Stomach (tissue), 9 donors: ENCODE data around the gene RPUSD4. TPM values are rescaled to one million over a fixed set of nuclear protein-coding genes. Genes with fewer than 3 reads are reported as not detected.

Experiments used
- DNase-seq, 2 donors: peaks; one replicate each; pipeline versions ENCODE4 v3.0.0 to v3.0.0-alpha.2; 2013 to 2019
- H3K27ac ChIP-seq, 5 donors: fragments of 200-600 bp in 4 of 5; sonication (generic) in 4 of 5; one replicate each; pipeline ENCODE4 v1.5.1; 2013 to 2019; ENCODE audit warnings: mild to moderate bottlenecking in 1 of 5, moderate library complexity in 1 of 5
- H3K27me3 ChIP-seq, 3 donors: fragments of 200-600 bp; sonication (generic); one replicate each; pipeline ENCODE4 v1.5.1; 2017 to 2019; ENCODE audit warnings: mixed run types in 1 of 3
- H3K36me3 ChIP-seq, 4 donors: fragments of 200-600 bp; sonication (generic); 1 replicate in 3 of 4; 2 replicates in 1 of 4; pipeline ENCODE4 v1.5.1; 2016 to 2019
- H3K4me1 ChIP-seq, 4 donors: fragments of 200-600 bp; sonication (generic); one replicate each; pipeline ENCODE4 v1.5.1; 2016 to 2019
- H3K4me3 ChIP-seq, 4 donors: fragments of 200-600 bp; sonication (generic) in 3 of 4; one replicate each; pipeline ENCODE4 v1.5.1; 2016 to 2019; ENCODE audit warnings: mild to moderate bottlenecking in 1 of 4
- H3K9me3 ChIP-seq, 4 donors: fragments of 200-600 bp; sonication (generic); one replicate each; pipeline ENCODE4 v1.5.1; 2016 to 2019
- EP300 ChIP-seq: sonication (generic); formaldehyde crosslinking; IDR thresholded peaks from one replicate; pipeline ENCODE4 v1.6.1; 2017; ENCODE audit warnings: antibody characterized with exemption
- POLR2A ChIP-seq, 4 donors: fragments of 450-650 bp; IDR thresholded peaks; one replicate each; pipeline ENCODE4 v1.6.1; 2016; ENCODE audit warnings: antibody characterized with exemption in 4 of 4, control low read depth in 2 of 4, mild to moderate bottlenecking in 1 of 4, moderate library complexity in 1 of 4
- POLR2AphosphoS5 ChIP-seq, 3 donors: sonication (generic); formaldehyde crosslinking; IDR thresholded peaks; one replicate each; pipeline ENCODE4 v1.6.1; 2016; ENCODE audit warnings: antibody characterized with exemption in 3 of 3
- WGBS, 5 donors: extraction: QIAGEN DNeasy Blood & Tissue Kit in 3 of 5; methylation state at CpG; one replicate each; pipeline versions ENCODE4 v1.1.5 to v1.1.7; 2013 to 2018; 5-methylcytosine and 5-hydroxymethylcytosine counted together
- intact Hi-C: fragments of 100-400 bp; cut with DNase I; formaldehyde crosslinking; loops from one replicate; pipeline ENCODE4 v1.15.1; 2023; ENCODE audit warnings: low total_unique reads
- polyA plus RNA-seq, 3 donors: library from polyadenylated mRNA; stranded (reverse); fragments of 200-250 nt; gene quantifications; one replicate each; pipeline ENCODE4 v1.2.3, GENCODE V29; 2013
- total RNA-seq, 5 donors: library from RNA; depleted of rRNA; stranded (reverse); fragments of >200 nt; gene quantifications; one replicate each; pipeline versions ENCODE4 v1.1.0 to v1.2.3, GENCODE V29; 2014 to 2016
- TF ChIP-seq, protein P1 (sequence below), 7 experiments: fragments of 450-650 bp in 4 of 7; fragments of 200-600 bp in 3 of 7; sonication (generic) in 3 of 7; IDR thresholded peaks; one replicate each; pipeline ENCODE4 v1.5.1; 2016 to 2019; ENCODE audit warnings: antibody characterized with exemption in 7 of 7, control low read depth in 2 of 7, mild to moderate bottlenecking in 1 of 7
- donor health status: healthy with polysubstance abuse.
- donor health status: Bipolar disorder and iron deficiency.
- donor health status: healthy.

RPUSD4 gene
- total and polyA plus RNA-seq, 8 donors = 16.8 to 63.4 (median 25.2) TPM

GRCh38 chr11:126193038-126193478, 18.4 kb downstream of the RPUSD4 start:
- TF ChIP-seq POLR2A (IDR thresholded peaks at IDR 0.05) = no peak
- TF ChIP-seq POLR2AphosphoS5 (IDR thresholded peaks at IDR 0.05) = no peak
- TF ChIP-seq EP300 = no peak
- TF ChIP-seq, protein P1, sequence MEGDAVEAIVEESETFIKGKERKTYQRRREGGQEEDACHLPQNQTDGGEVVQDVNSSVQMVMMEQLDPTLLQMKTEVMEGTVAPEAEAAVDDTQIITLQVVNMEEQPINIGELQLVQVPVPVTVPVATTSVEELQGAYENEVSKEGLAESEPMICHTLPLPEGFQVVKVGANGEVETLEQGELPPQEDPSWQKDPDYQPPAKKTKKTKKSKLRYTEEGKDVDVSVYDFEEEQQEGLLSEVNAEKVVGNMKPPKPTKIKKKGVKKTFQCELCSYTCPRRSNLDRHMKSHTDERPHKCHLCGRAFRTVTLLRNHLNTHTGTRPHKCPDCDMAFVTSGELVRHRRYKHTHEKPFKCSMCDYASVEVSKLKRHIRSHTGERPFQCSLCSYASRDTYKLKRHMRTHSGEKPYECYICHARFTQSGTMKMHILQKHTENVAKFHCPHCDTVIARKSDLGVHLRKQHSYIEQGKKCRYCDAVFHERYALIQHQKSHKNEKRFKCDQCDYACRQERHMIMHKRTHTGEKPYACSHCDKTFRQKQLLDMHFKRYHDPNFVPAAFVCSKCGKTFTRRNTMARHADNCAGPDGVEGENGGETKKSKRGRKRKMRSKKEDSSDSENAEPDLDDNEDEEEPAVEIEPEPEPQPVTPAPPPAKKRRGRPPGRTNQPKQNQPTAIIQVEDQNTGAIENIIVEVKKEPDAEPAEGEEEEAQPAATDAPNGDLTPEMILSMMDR (IDR thresholded peaks at IDR 0.05) = no peak
- peaks cover 23 to 89% (median 87%) of the 10 kb centered on the region in 4 donors for H3K36me3 ChIP-seq
- peaks cover 0 to 17% (median 3%) of the 10 kb centered on the region in 4 donors for H3K4me1 ChIP-seq
- H3K27me3 ChIP-seq = no peaks in the 10 kb centered on the region
- peak overlapping the region in 2 of 5 donors; percentile 6 to 67 for H3K27ac ChIP-seq
- WGBS, 5 donors = 90 to 97% (median 93%) methylated on average over 10 to 16 of the region's 16 CpGs
- H3K9me3 ChIP-seq = peaks cover 0 to 5% (median 0%) of the 10 kb centered on the region in 4 donors
- intact Hi-C loops = loop anchor here (10.0 kb wide), 1 partner anchor 128 kb away; the partner anchor contains the start of gene CDON
- no peak for DNase-seq
- no peak overlapping the region for H3K4me3 ChIP-seq

DNA sequence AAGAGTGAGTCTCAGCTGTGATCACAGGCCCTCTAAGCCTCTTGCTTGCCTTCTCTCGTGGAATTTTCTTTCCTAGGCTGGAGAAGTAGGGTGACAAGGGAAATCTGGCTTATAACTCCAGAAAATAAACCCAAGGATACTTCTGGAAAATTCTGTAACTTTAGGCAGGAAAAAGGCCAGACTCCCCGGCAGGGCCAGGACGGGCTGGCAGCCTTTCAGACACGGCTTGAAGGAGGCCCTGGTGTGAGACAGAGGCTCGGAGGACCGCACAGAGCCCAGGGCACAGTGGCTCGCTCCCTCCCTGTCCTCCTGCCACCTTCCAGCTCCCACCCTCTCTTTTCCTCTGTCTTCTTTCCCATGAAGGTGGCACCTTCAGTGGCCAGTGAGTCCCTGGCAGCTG, 19.1 kb downstream of the RPUSD4 start:
- TF ChIP-seq EP300 (no peak), POLR2A (IDR thresholded peaks at IDR 0.05) (no peak), POLR2AphosphoS5 (IDR thresholded peaks at IDR 0.05) (no peak)
- TF ChIP-seq, protein P1 (IDR thresholded peaks at IDR 0.05) = no peak
- WGBS, 5 donors = 80 to 96% (median 94%) methylated on average over 6 to 7 of the region's 7 CpGs
- peak overlapping the region in 2 of 5 donors; percentile 6 to 67 for H3K27ac ChIP-seq

DNA sequence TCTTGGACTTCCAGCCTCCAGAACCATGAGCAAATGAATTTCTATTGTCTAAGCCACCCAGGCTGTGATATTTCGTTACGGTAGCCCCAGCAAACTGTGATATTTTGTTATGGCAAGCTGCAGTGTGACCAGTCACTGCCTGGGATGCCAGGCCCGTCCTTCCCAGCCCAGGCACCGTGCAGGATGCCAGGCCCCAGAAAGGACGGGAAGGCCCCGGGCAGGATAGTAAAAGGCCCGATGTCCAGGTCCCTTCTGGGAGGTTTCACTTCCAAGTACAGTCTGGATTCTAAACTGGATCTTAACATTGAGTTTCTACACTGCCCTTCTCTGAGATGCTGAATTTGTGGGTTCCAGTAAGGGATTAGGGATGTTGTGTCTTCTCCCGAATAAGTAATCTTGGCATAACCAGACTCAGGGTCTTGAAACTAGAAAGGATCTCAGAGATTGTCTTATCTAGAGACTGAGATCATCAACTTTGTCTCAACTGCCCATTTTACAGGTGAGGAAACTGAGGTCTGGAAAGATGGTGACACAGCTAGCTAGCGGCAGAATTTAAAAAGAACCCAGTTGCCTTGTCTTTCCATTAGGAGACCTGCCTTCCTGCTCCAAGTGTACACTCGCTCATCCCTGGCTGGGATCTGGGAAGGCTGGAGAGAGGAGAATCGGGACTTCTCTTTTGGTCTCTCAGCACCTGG, 19.9 kb downstream of the RPUSD4 start:
- WGBS, 5 donors = 85 to 98% (median 91%) methylated on average over 8 to 11 of the region's 11 CpGs
- Histone ChIP-seq H3K36me3 (peaks cover 10 to 82% (median 71%) of the 10 kb centered on the region in 4 donors), H3K9me3 (no peaks in the 10 kb centered on the region), H3K27ac (peak overlapping the region in 1 of 5 donors; percentile 67), H3K4me1 (peaks cover 0 to 17% (median 3%) of the 10 kb centered on the region in 4 donors), H3K4me3 (no peak overlapping the region), H3K27me3 (no peaks in the 10 kb centered on the region)
- no peak for TF ChIP-seq POLR2A (IDR thresholded peaks at IDR 0.05)
- TF ChIP-seq EP300 = no peak
- no peak for TF ChIP-seq POLR2AphosphoS5 (IDR thresholded peaks at IDR 0.05)
- TF ChIP-seq, protein P1 (IDR thresholded peaks at IDR 0.05) = no peak
- intact Hi-C loops = loop anchor here (10.0 kb wide), 1 partner anchor 127 kb away; the partner anchor contains the start of gene CDON
- DNase-seq = no peak

More for the DNA sequence above, 19.1 kb downstream of the RPUSD4 start:
- H3K27me3 ChIP-seq = no peaks in the 10 kb centered on the region
- H3K4me3 ChIP-seq = no peak overlapping the region
- intact Hi-C loops = loop anchor here (10.0 kb wide), 1 partner anchor 128 kb away; the partner anchor contains the start of gene CDON
- peaks cover 0 to 17% (median 3%) of the 10 kb centered on the region in 4 donors for H3K4me1 ChIP-seq
- peaks cover 16 to 89% (median 80%) of the 10 kb centered on the region in 4 donors for H3K36me3 ChIP-seq
- DNase-seq = no peak
- peaks cover 0 to 3% (median 0%) of the 10 kb centered on the region in 4 donors for H3K9me3 ChIP-seq

- Histone ChIP-seq H3K36me3 (peaks cover 10 to 81% (median 64%) of the 10 kb centered on the region in 4 donors), H3K4me1 (peaks cover 0 to 17% (median 3%) of the 10 kb centered on the region in 4 donors), H3K9me3 (no peaks in the 10 kb centered on the region), H3K27ac (no peak overlapping the region), H3K27me3 (no peaks in the 10 kb centered on the region), H3K4me3 (no peak overlapping the region)
- 87 to 98% (median 94%) methylated on average over 11 to 14 of the region's 14 CpGs for WGBS, 5 donors
- TF ChIP-seq POLR2AphosphoS5 (IDR thresholded peaks at IDR 0.05) = no peak
- no peak for TF ChIP-seq POLR2A (IDR thresholded peaks at IDR 0.05)
- TF ChIP-seq, protein P1 (IDR thresholded peaks at IDR 0.05) = no peak
- intact Hi-C loops = loop anchor here (10.0 kb wide), 1 partner anchor 126 kb away; the partner anchor contains the start of gene CDON
- no peak for DNase-seq
Observed at GRCh38 chr11:126190792-126191191, 20.7 kb downstream of the RPUSD4 start.
